Measurements from ENCODE around the gene AZU1.
"Not testable (repeated sequence)": the region's sequence is repeated elsewhere in the genome, so short reads cannot be mapped to it uniquely, and the experiment has no call there.

AZU1 gene

DNA sequence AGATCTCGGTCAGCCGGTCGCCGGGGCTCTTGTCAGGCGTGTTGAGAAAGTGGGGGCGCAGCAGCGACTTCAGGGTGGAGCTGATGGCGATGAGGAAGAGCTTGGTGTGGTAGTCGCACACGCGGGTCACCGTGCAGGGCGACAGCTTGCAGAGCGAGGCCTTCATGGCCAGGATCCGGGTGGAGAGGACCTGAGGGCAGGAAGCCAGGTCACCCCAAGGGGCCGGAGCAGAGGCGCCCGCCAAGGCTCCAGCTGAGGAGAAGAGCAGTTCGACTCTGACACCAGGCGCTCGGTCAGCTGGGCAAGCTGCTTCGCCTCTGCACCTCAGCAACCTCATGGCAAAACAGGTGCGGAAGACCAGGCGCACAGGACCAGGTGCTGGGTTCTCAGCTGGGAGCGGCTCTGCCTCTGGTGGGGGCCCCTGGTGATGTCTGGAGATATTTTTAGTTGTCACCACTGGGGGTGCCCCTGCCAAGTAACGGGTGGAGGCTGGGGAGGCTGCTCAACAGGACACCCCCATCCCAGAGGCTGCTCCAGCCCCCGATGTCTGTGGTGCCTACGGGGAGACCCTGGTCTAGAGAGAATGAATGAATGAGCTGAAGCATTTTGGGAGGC lies 47.7 kb downstream of the AZU1 start:
- no peak for DNase-seq

DNA sequence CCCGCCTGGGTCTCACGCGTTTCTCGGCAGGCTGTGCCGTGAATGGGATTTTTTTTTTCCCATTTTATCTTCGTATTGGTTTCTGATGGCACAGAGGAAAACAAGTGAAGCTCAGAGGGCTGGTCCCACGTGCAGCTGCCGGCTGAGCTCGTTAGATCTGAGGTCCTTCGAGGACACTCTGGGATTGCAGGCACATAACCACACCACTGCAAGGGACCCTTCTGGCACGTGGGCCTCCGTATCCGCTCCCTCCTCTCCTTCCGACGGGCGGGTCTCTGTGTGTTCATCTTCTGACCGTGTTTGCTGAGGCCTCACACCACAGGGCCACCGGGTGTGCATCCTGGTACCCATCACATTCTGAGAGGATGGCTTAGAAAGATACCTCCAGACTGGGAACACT lies 48.5 kb downstream of the AZU1 start:
- DNase-seq, result no peak

DNA sequence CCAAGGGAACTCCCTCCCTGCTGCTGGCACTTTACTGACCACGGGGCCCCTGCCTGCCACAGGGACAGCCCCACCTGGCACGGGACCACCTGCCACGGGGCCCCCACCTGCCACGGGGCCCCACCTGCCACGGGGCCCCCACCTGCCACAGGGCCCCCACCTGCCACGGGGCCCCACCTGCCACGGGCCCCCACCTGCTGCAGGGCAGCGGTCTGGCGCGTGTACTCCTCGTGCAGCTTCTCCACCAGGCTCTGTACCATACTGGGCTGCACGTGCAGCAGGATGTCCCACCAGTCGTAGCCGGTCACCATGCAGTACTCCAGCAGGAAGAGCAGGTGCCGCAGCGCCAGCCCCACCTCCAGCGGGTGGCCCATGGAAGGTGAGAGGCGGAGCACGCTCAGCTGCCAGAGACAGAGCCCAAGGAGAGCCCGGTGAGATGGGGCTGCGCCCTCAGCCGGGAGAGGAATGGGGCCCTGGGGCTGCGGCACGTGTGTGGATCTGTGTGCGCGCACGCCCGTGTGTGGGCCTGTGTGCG lies 49.2 kb downstream of the AZU1 start:
- no peak for DNase-seq

DNA sequence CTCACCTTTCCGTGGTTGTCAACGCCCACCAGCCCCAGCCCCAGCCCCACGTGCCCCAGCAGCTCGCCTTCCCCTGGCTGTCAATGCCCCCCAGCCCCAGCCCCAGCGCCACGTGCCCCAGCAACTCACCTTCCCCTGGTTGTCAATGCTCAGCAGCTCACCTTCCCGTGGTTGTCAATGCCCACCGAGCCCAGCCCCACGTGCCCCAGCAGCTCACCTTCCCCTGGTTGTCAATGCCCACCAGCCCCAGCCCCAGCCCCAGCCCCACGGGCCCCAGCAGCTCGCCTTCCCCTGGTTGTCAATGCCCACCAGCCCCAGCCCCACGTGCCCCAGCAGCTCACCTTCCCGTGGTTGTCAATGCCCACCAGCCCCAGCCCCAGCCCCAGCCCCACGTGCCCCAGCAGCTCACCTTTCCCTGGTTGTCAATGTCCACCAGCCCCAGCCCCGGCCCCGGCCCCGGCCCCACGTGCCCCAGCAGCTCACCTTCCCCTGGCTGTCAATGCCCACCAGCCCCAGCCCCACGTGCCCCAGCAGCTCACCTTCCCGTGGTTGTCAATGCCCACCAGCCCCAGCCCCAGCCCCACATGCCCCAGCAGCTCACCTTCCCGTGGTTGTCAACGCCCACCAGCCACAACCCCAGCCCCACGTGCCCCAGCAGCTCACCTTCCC lies 50.5 kb downstream of the AZU1 start:
- not testable (repeated sequence) for DNase-seq

DNA sequence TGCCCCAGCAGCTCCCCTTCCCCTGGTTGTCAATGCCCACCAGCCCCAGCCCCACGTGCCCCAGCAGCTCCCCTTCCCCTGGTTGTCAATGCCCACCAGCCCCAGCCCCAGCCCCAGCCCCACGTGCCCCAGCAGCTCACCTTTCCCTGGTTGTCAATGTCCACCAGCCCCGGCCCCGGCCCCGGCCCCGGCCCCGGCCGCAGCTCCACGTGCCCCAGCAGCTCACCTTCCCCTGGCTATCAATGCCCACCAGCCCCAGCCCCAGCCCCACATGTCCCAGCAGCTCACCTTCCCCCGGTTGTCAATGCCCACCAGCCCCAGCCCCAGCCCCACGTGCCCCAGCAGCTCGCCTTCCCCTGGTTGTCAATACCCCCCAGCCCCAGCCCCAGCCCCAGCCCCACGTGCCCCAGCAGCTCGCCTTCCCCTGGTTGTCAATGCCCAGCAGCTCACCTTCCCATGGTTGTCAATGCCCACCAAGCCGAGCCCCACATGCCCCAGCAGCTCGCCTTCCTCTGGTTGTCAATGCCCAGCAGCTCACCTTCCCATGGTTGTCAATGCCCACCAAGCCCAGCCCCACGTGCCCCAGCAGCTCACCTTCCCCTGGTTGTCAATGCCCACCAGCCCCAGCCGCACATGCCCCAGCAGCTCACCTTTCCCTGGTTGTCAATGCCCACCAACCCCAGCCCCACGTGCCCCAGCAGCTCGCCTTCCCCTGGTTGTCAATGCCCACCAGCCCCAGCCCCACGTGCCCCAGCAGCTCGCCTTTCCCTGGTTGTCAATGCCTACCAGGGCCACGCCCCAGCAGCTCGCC lies 51.3 kb downstream of the AZU1 start:
- not testable (repeated sequence) for DNase-seq

DNA sequence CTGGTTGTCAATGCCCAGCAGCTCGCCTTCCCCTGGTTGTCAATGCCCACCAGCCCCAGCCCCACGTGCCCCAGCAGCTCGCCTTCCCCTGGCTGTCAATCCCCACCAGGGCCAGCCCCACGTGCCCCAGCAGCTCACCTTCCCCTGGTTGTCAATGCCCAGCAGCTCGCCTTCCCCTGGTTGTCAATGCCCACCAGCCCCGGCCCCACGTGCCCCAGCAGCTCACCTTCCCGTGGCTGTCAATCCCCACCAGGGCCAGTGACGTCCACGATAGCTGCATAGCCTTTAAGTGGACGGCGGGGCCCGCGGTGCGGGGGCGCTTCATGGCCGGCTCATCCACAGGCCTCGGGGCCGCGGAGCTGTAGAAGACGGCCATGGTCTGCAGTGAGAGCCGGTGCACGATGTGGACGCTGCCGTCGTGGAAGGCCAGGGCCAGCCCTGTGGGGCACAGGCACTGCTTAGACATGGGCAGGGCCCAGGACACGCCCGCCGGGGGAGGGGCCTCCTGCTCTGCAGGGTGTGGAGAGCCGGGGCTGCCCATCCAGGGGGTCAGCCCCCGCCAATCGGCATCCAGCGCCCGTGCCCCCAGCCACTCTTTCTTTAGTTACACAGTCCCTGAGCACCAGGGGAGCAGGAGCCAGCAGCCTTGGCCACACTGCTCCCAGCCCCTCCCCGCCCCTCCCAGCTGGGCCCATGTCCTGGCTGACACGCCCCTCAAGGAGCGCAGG lies 52.2 kb downstream of the AZU1 start:
- DNase-seq, result no peak

Data from inflammatory macrophage treated with lipopolysaccharide for 1 hour (primary cell).